GM12891 (cell line): Measurements from ENCODE around the gene ACOT4.
"Not testable (repeated sequence)": the region's sequence is repeated elsewhere in the genome, so short reads cannot be mapped to it uniquely, and the experiment has no call there.

Experiments used
- DNase-seq: peaks from one replicate; pipeline ENCODE4 v3.0.0; 2011; ENCODE audit warnings: low spot score; ENCODE audit not compliant: insufficient read length
- FAIRE-seq: peaks from 2 replicates; lab custom pipeline; 2011; peaks lifted over from hg19 to GRCh38; lab: Jason Lieb, UNC
- PAX5 ChIP-seq: IDR thresholded peaks from 2 replicates; pipeline ENCODE4 v1.6.1; 2011; ENCODE audit warnings: low read length, moderate library complexity, mild to moderate bottlenecking; ENCODE audit not compliant: insufficient read depth, severe bottlenecking
- POLR2A ChIP-seq: IDR thresholded peaks from 2 replicates; pipeline ENCODE4 v1.6.1; 2011; ENCODE audit warnings: low read depth, low read length, control low read depth
- POLR2AphosphoS5 ChIP-seq: IDR thresholded peaks from 2 replicates; pipeline ENCODE4 v1.6.1; 2011; ENCODE audit warnings: low read depth, low read length, control low read depth
- POU2F2 ChIP-seq: IDR thresholded peaks from 2 replicates; pipeline ENCODE4 v1.6.1; 2011; ENCODE audit warnings: low read depth, mild to moderate bottlenecking, control low read depth, low read length, moderate library complexity
- SPI1 ChIP-seq: IDR thresholded peaks from 2 replicates; pipeline ENCODE4 v1.6.1; 2011; ENCODE audit warnings: low read depth, low read length, control low read depth
- TAF1 ChIP-seq: IDR thresholded peaks from 2 replicates; pipeline ENCODE4 v1.6.1; 2011; ENCODE audit warnings: low read depth, low read length, control low read depth

Gene ACOT4

GRCh38 chr14:73567951-73568885, 23.5 kb upstream of the ACOT4 start:
- FAIRE-seq (no peak), DNase-seq (no peak)
- TF ChIP-seq TAF1 (no peak), PAX5 (no peak), SPI1 (no peak), POLR2A (no peak), POU2F2 (no peak), POLR2AphosphoS5 (no peak)

GRCh38 chr14:73568886-73569184, 22.8 kb upstream of the ACOT4 start:
- FAIRE-seq, DNase-seq: not testable (repeated sequence)

GRCh38 chr14:73569185-73569958, 22.3 kb upstream of the ACOT4 start, which contains the start of gene ACOT2:
Gene ACOT2 (plus strand): TSS chr14:73569213. CDS start chr14:73569241, 28 bp downstream.
- FAIRE-seq: peak; percentile 97
- TF ChIP-seq POLR2AphosphoS5 (peak; percentile 53; the same call in 1 of the 2 replicates), TAF1 (peak; percentile 85), SPI1 (0 out of 2 replicates have a peak, but pooled peaks have one; percentile 39)
- peak; percentile 68 for DNase-seq

GRCh38 chr14:73570913-73571312, 20.8 kb upstream of the ACOT4 start:
- DNase-seq (peak; percentile 28), FAIRE-seq (peak; percentile 98)

GRCh38 chr14:73573034-73573433, 18.6 kb upstream of the ACOT4 start:
- not testable (repeated sequence) for DNase-seq, FAIRE-seq

- not testable (repeated sequence) for DNase-seq, FAIRE-seq
These were observed 17.9 kb upstream of the ACOT4 start for GRCh38 chr14:73573740-73574139.

- FAIRE-seq: peak; percentile 33
- DNase-seq: not testable (repeated sequence)
These were observed 17.4 kb upstream of the ACOT4 start for GRCh38 chr14:73574251-73574650.

- no peak for TF ChIP-seq PAX5
- no peak for TF ChIP-seq POU2F2
- TF ChIP-seq TAF1: no peak
- TF ChIP-seq SPI1: no peak
- TF ChIP-seq POLR2AphosphoS5: no peak
- TF ChIP-seq POLR2A: no peak
- no peak for FAIRE-seq
- no peak for DNase-seq
These were observed 15.3 kb upstream of the ACOT4 start for GRCh38 chr14:73576391-73576790.

GRCh38 chr14:73577214-73577613, 14.5 kb upstream of the ACOT4 start:
- FAIRE-seq: peak; percentile 9
- DNase-seq: not testable (repeated sequence)

GRCh38 chr14:73582102-73582979, 9.3 kb upstream of the ACOT4 start:
- not testable (repeated sequence) for DNase-seq
- FAIRE-seq: peak; percentile 96

- DNase-seq: no peak
- no peak for FAIRE-seq
- no peak for TF ChIP-seq POLR2AphosphoS5
These were observed 3.0 kb upstream of the ACOT4 start for GRCh38 chr14:73588695-73589094.
